Naive thymus-derived CD4-positive, alpha-beta T cell (primary cell): ENCODE measurements around the gene CCDC71L. TPM values are rescaled to one million over a fixed set of nuclear protein-coding genes. Genes with fewer than 3 reads are reported as not detected.

Experiments used
- ATAC-seq: fragments of 150-1000 bp; cut with Tn5 transposase; 2 replicates; pipeline ENCODE4 v1.10.0; 2021; ENCODE audit warnings: mild to moderate bottlenecking, moderate library complexity
- CTCF ChIA-PET: fragments of 350-600 bp; sonication (Branson Sonifier 250); formaldehyde crosslinking; loops from one replicate; lab custom pipeline; 2021; ENCODE audit warnings: antibody characterized with exemption; lab: Charles Lee
- POLR2A ChIA-PET: fragments of 350-600 bp; sonication (Branson Sonifier 250); formaldehyde crosslinking; loops from one replicate; lab custom pipeline; 2021; ENCODE audit warnings: antibody characterized with exemption, inconsistent platforms; lab: Charles Lee
- DNase-seq, 9 donors: peaks; one replicate each; pipeline versions ENCODE4 v3.0.0 to v3.0.0-alpha.2; 2020 to 2022; ENCODE audit warnings: mixed read lengths in 1 of 9
- H3K27ac ChIP-seq: one replicate; pipeline ENCODE4 v1.7.0; 2013; ENCODE audit warnings: mild to moderate bottlenecking, low read depth, low read length, moderate library complexity
- H3K27me3 ChIP-seq, 2 donors: one replicate each; pipeline ENCODE4 v1.7.0; 2013; ENCODE audit warnings: low read length in 2 of 2, mild to moderate bottlenecking in 2 of 2, moderate library complexity in 2 of 2; ENCODE audit not compliant: control insufficient read depth in 2 of 2, insufficient read depth in 2 of 2
- H3K36me3 ChIP-seq, 3 experiments: 1 replicate in 2 of 3; 2 replicates in 1 of 3; pipeline ENCODE4 v1.7.0; 2013; ENCODE audit warnings: low read length in 3 of 3, mild to moderate bottlenecking in 3 of 3, moderate library complexity in 1 of 3; ENCODE audit not compliant: insufficient read depth in 3 of 3, control insufficient read depth in 2 of 3
- H3K4me1 ChIP-seq, 2 donors: one replicate each; pipeline ENCODE4 v1.7.0; 2013; ENCODE audit warnings: low read length in 2 of 2, mild to moderate bottlenecking in 2 of 2, moderate library complexity in 1 of 2; ENCODE audit not compliant: control insufficient read depth in 2 of 2, insufficient read depth in 2 of 2
- H3K4me3 ChIP-seq: 2 replicates; pipeline ENCODE4 v1.7.0; 2013; ENCODE audit warnings: mild to moderate bottlenecking, low read length
- H3K9me3 ChIP-seq, 3 experiments: 1 replicate in 2 of 3; 2 replicates in 1 of 3; pipeline ENCODE4 v1.7.0; 2013; ENCODE audit warnings: low read length in 3 of 3; ENCODE audit not compliant: control insufficient read depth in 2 of 3
- H3K27ac Mint-ChIP-seq, 9 donors: one replicate each; pipeline ENCODE4 v1.8.0; 2020 to 2022; ENCODE audit warnings: mixed read lengths in 9 of 9, mild to moderate bottlenecking in 8 of 9, moderate library complexity in 5 of 9, inconsistent platforms in 2 of 9
- H3K27me3 Mint-ChIP-seq, 5 donors: one replicate each; pipeline ENCODE4 v1.8.0; 2021 to 2022; ENCODE audit warnings: mixed read lengths in 5 of 5, mild to moderate bottlenecking in 1 of 5
- H3K36me3 Mint-ChIP-seq, 5 donors: one replicate each; pipeline ENCODE4 v1.8.0; 2020 to 2022; ENCODE audit warnings: mixed read lengths in 5 of 5, mild to moderate bottlenecking in 3 of 5, inconsistent platforms in 1 of 5
- H3K4me1 Mint-ChIP-seq, 7 donors: one replicate each; pipeline ENCODE4 v1.8.0; 2020 to 2022; ENCODE audit warnings: mixed read lengths in 7 of 7, mild to moderate bottlenecking in 3 of 7, inconsistent platforms in 1 of 7
- H3K4me3 Mint-ChIP-seq, 10 donors: one replicate each; pipeline ENCODE4 v1.8.0; 2020 to 2022; ENCODE audit warnings: mild to moderate bottlenecking in 10 of 10, mixed read lengths in 10 of 10, moderate library complexity in 6 of 10, inconsistent platforms in 2 of 10
- H3K9me3 Mint-ChIP-seq, 11 donors: one replicate each; pipeline ENCODE4 v1.8.0; 2020 to 2022; ENCODE audit warnings: mixed read lengths in 11 of 11, mild to moderate bottlenecking in 4 of 11, inconsistent platforms in 1 of 11, moderate library complexity in 1 of 11
- intact Hi-C, 2 donors: fragments of 100-400 bp; cut with micrococcal nuclease; formaldehyde crosslinking; loops; one replicate each; pipeline ENCODE4 v1.15.1; 2023
- polyA plus RNA-seq, 2 donors: library from polyadenylated mRNA; unstranded; fragments of 300-500 nt; fragmentation: Illumina TruSeq; gene quantifications; one replicate each; pipeline ENCODE4 v1.2.3, GENCODE V29; 2021
- total RNA-seq, 6 experiments: library from RNA in 5 of 6; stranded (reverse) in 5 of 6; gene quantifications; 1 replicate in 5 of 6; 2 replicates in 1 of 6; pipeline ENCODE4 v1.2.3 and lab custom pipeline; 2021 to 2026

Gene CCDC71L
- total and polyA plus RNA-seq, 7 experiments from 2014 or later = 2.5 to 14.6 (median 12.0) TPM

- peak; percentile 58 to 84 (median 68) for DNase-seq
- no peaks in the 10 kb centered on the region for H3K27me3 ChIP-seq
- ATAC-seq = peak; percentile 72
- H3K27ac ChIP-seq = peak overlapping the region; percentile 68
- H3K27ac Mint-ChIP-seq = peak overlapping the region; percentile 86 to 97 (median 92)
- intact Hi-C loops = loop anchor here (1.0 to 10.0 kb wide), 21 partner anchors 44 to 1235 kb away; partner anchors contain the start of genes DLD (in 2 of the 2), SYPL1 (in 2 of the 2), CBLL1 (in 1 of the 2) and COG5 (in 1 of the 2)
- peaks cover 0 to 2% (median 0%) of the 10 kb centered on the region in 5 donors for H3K36me3 Mint-ChIP-seq
- H3K4me1 ChIP-seq = peaks cover 13 to 16% of the 10 kb centered on the region in 2 donors
- ChIA-PET CTCF (interaction anchor here (0.6 to 3.1 kb wide), 7 partner anchors 9 to 1098 kb away, joined by 3 to 29 read pairs (median 4); no protein-coding TSS in a partner anchor), POLR2A (interaction anchor here (0.9 to 2.1 kb wide), 3 partner anchors 44 to 508 kb away, joined by 3 to 11 read pairs (median 5); partner anchors contain the start of gene HBP1)
- peaks cover 0 to 41% (median 29%) of the 10 kb centered on the region in 7 donors for H3K4me1 Mint-ChIP-seq
- H3K9me3 ChIP-seq = no peaks in the 10 kb centered on the region
- H3K27me3 Mint-ChIP-seq = peaks cover 0 to 3% (median 0%) of the 10 kb centered on the region in 5 donors
- peak overlapping the region; percentile 85 to 97 (median 91) for H3K4me3 Mint-ChIP-seq
- no peaks in the 10 kb centered on the region for H3K36me3 ChIP-seq
- peak overlapping the region; percentile 73 for H3K4me3 ChIP-seq
- peaks cover 0 to 4% (median 0%) of the 10 kb centered on the region in 11 donors for H3K9me3 Mint-ChIP-seq
Observed at GRCh38 chr7:106659963-106660861, 746 bp downstream of the CCDC71L start.

- Histone ChIP-seq H3K36me3 (no peaks in the 10 kb centered on the region), H3K27ac (peak overlapping the region; percentile 68), H3K4me1 (peaks cover 13 to 16% of the 10 kb centered on the region in 2 donors), H3K4me3 (peak overlapping the region; percentile 73), H3K9me3 (no peaks in the 10 kb centered on the region), H3K27me3 (no peaks in the 10 kb centered on the region)
- Mint-ChIP-seq H3K27me3 (peaks cover 0 to 5% (median 0%) of the 10 kb centered on the region in 5 donors), H3K9me3 (peaks cover 0 to 4% (median 0%) of the 10 kb centered on the region in 11 donors), H3K4me3 (peak overlapping the region; percentile 83 to 94 (median 90)), H3K27ac (peak overlapping the region in 8 of 9 donors; percentile 28 to 97 (median 86)), H3K36me3 (peaks cover 0 to 2% (median 0%) of the 10 kb centered on the region in 5 donors), H3K4me1 (peaks cover 0 to 41% (median 29%) of the 10 kb centered on the region in 7 donors)
- POLR2A ChIA-PET = interaction anchor here (0.5 to 2.1 kb wide), 4 partner anchors 62 to 509 kb away, joined by 3 to 11 read pairs (median 3); partner anchors contain the start of genes HBP1 and PIK3CG
- DNase-seq = peak in 1 of 9 donors; percentile 3
- CTCF ChIA-PET = interaction anchor here (1.3 to 3.1 kb wide), 3 partner anchors 8 to 491 kb away, joined by 4 to 29 read pairs (median 5); no protein-coding TSS in a partner anchor
- intact Hi-C loops = loop anchor here (1.0 to 10.0 kb wide), 3 partner anchors 108 to 482 kb away; no protein-coding TSS in a partner anchor
- ATAC-seq = no peak
Observed at GRCh38 chr7:106659166-106659962, 1.6 kb downstream of the CCDC71L start.

GRCh38 chr7:106658316-106659165, 2.4 kb downstream of the CCDC71L start:
- intact Hi-C loops = loop anchor here (1.0 to 10.0 kb wide), 3 partner anchors 109 to 481 kb away; no protein-coding TSS in a partner anchor
- no peak overlapping the region for H3K27ac ChIP-seq
- ChIA-PET CTCF (interaction anchor here (0.8 to 3.1 kb wide), 4 partner anchors 7 to 638 kb away, joined by 4 to 29 read pairs (median 4); no protein-coding TSS in a partner anchor), POLR2A (interaction anchor here (0.5 to 2.1 kb wide), 3 partner anchors 144 to 510 kb away, joined by 3 to 11 read pairs (median 3); partner anchors contain the start of genes HBP1 and PIK3CG)
- H3K9me3 ChIP-seq = no peaks in the 10 kb centered on the region
- DNase-seq (no peak), ATAC-seq (no peak)
- Mint-ChIP-seq H3K36me3 (peaks cover 0 to 2% (median 0%) of the 10 kb centered on the region in 5 donors), H3K4me1 (peaks cover 0 to 41% (median 29%) of the 10 kb centered on the region in 7 donors), H3K9me3 (peaks cover 0 to 4% (median 0%) of the 10 kb centered on the region in 11 donors), H3K27ac (peak overlapping the region in 1 of 9 donors; percentile 19), H3K4me3 (peak overlapping the region in 9 of 10 donors; percentile 11 to 92 (median 39)), H3K27me3 (peaks cover 0 to 11% (median 0%) of the 10 kb centered on the region in 5 donors)
- H3K27me3 ChIP-seq = no peaks in the 10 kb centered on the region
- H3K4me3 ChIP-seq = no peak overlapping the region
- H3K4me1 ChIP-seq = peaks cover 13 to 16% of the 10 kb centered on the region in 2 donors
- H3K36me3 ChIP-seq = no peaks in the 10 kb centered on the region

- H3K27me3 ChIP-seq = no peaks in the 10 kb centered on the region
- ATAC-seq (no peak), DNase-seq (peak in 1 of 9 donors; percentile 4)
- Mint-ChIP-seq H3K27me3 (peaks cover 0 to 22% (median 0%) of the 10 kb centered on the region in 5 donors), H3K4me3 (peak overlapping the region in 6 of 10 donors; percentile 4 to 57 (median 36)), H3K36me3 (peaks cover 0 to 2% (median 0%) of the 10 kb centered on the region in 5 donors), H3K9me3 (peaks cover 0 to 4% (median 0%) of the 10 kb centered on the region in 11 donors), H3K27ac (peak overlapping the region in 1 of 9 donors; percentile 43), H3K4me1 (peaks cover 0 to 40% (median 29%) of the 10 kb centered on the region in 7 donors)
- CTCF ChIA-PET = interaction anchor here (0.8 to 1.3 kb wide), 2 partner anchors 79 to 637 kb away, joined by 4 read pairs; no protein-coding TSS in a partner anchor
- H3K4me1 ChIP-seq = peaks cover 13 to 16% of the 10 kb centered on the region in 2 donors
- intact Hi-C loops = loop anchor here in 1 of 2 donors (10.0 kb wide), 1 partner anchor 113 kb away; no protein-coding TSS in a partner anchor
- H3K4me3 ChIP-seq = no peak overlapping the region
- no peaks in the 10 kb centered on the region for H3K9me3 ChIP-seq
- POLR2A ChIA-PET = no interaction called here
- no peaks in the 10 kb centered on the region for H3K36me3 ChIP-seq
- H3K27ac ChIP-seq = no peak overlapping the region
Observed at GRCh38 chr7:106657085-106657991, 3.6 kb downstream of the CCDC71L start.
